ENCODE data around the gene TACR1.
A peak's percentile ranks its signal among the peaks of the same experiment; 100 is the strongest.
"Not testable (repeated sequence)": the region's sequence is repeated elsewhere in the genome, so short reads cannot be mapped to it uniquely, and the experiment has no call there.

Gene TACR1

DNA sequence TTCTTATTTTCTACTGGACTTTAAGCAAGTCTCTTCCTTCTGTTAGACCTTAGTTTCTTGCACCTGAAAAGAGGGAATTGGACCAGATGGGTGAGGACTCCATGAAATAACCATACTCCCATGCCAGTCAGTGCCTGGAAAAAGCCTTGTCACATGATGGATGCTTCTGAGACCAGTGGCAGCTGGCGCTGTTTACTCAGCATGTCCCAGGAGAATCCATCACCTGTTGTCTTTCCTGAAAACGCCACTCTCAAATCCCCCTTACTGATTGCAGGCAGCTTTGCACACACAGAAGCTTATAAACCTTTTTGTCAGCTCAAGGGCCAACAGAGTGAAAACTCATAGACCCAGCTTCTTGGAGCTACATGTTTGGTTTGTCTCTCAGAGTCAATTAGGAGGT lies 123.2 kb downstream of the TACR1 start:
- DNase-seq = no peak

DNA sequence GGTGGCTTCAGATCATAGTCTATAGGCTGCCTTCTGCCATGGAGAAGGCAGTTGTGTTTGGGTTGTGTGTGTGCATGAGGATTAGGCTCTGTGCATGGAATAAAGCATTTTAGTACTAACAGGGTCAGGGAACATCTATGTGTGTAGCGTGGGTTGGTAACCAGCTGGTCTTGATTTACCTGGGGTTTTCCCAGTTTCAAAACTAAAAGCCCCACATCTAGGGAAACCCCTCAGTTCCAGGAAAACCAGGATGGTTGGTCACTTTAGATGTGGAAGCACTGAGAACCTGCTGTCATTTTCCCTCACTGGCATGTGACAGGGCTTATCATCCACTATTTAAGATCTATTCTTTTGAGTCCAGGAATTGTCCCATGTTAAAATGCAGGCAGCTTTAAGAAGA lies 124.6 kb downstream of the TACR1 start:
- no peak for DNase-seq

DNA sequence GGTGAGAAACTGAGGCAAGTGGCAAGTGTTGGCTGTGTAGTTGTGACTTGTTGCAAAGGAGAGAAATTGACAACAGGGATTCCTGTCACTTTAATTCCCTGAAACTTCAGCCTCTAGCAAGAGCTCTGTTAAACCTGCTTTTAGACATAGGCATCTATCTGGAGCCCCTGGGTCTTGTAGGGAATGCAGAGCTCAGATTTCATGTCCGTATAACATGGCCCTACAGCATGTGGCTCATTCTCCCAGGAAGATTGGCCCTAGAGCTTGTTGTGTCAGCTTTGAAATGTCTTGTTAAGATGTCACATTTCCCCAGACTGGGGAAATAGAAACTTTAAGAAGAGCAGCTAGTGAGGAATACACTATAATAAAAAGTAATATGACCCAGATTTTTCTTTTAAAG lies 125.1 kb downstream of the TACR1 start:
- DNase-seq = no peak

DNA sequence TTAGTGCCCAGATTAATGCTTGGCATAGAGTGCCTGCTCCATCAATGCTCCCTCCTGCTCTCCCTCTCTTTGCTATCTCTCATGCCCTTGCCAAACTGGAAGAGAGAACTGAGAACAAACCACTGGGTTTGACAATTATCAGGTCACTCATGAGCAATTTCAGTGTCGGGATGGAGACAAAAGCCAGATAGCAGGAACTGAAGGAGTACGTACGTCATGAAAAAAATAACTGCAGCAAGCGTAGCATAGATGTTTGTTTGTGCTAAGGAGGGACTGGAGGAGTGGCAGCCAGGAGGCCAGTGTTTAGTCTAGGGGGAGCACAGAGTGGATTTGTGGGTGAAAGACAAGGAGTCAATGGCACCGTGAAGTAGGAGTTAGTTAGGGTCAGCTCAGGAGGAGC lies 127.6 kb downstream of the TACR1 start:
- DNase-seq = no peak

DNA sequence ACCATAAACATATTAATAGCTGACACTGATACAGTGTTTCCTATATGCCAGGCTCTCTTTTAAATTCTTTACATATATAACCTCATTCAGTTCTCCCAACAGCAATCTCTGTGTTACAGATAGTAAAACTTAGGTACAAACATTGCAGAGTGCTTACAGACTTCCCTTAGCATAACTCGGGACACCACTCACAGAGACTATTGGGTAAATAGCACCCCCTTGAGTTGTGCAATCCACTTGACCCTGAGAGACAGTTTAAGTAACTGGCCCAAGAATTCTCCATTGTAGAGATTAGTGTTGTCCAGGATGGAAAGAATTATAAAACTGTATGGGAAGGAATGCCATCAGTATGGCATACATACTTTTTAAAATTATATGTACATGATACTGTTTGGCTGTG lies 130.8 kb downstream of the TACR1 start:
- DNase-seq = no peak

DNA sequence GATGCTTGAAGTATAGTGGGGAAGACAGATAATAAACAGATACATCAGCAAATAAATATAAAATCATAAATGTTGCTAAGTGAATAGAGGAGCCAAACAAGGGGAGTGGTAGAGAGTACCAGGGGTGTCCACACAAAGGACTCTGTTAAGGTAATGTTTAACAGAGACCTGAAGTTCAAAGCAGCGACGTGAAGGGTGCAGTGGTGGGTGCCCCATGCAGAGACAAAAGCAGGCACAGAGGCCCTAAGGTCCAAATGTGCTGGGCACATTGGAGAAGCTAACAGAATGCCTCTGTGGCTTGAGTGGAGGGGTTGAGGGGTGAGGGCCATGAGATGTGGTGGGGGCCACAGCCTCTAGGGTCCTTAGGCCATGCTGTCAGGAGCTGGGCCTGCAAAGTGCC lies 131.8 kb downstream of the TACR1 start:
- no peak for DNase-seq

DNA sequence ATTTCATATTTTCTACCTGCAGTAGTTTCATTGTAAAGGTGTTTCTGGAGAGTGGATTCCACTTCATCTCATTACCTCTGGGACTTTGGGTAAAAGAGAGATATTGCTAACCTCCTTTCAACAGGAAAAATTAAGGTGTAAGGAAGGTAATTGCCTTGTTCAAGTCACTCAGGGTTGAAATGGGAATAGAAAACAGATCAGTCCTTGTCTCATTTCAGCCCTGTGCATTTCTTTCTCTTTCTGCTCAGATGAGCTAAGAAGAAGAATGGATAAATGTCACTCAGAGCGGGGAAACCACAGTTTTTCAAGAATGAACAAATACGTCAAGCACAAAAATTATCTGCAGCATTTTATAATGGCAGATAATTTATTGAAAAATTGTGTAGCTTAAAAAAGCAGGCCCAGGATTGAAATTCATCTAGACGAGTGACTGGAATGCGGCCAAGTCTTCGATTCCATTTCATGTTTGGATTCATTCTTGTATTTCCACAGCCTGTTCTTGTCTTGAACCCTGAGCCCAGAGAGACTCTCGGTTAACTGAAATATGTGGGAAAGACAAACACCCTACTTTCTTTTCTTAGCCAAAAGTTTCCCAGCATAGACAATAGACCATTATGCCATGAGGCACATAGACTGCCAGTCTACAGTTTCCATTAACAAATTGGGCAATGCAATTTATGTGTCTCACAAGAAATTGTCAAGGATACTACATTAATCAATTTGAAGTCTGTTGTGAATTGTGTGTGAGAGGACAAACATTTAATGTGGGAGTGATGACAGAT lies 133.0 kb downstream of the TACR1 start:
- no peak for DNase-seq

DNA sequence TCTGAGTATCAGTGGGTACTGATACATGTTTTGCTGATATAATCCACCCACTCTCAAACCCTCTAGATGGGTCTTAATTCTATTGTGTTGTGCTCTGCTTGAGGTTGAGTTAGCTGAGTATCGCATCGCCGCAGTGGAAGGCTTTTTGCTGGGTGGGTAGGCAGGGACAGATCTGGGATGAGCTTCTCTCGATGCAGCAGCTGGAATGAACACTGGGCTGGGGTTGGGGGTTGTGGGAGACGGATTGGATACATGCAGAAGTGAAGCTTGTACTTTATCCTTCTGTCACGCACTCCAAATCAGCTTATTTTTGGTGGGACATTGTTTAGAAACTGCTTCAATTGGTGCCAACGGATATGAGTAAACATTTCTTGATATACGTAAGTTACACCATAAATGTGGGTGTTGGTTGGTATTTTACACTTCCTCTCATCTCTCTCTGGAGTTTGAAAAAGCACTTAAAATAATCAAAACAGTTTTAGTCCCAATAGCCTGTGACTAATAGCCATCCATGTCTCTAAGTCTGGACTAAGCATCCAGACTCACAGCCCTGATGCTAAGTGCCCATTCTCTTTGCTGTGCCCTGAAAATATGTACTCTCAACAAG lies 133.8 kb downstream of the TACR1 start:
- DNase-seq = peak; percentile 17

DNA sequence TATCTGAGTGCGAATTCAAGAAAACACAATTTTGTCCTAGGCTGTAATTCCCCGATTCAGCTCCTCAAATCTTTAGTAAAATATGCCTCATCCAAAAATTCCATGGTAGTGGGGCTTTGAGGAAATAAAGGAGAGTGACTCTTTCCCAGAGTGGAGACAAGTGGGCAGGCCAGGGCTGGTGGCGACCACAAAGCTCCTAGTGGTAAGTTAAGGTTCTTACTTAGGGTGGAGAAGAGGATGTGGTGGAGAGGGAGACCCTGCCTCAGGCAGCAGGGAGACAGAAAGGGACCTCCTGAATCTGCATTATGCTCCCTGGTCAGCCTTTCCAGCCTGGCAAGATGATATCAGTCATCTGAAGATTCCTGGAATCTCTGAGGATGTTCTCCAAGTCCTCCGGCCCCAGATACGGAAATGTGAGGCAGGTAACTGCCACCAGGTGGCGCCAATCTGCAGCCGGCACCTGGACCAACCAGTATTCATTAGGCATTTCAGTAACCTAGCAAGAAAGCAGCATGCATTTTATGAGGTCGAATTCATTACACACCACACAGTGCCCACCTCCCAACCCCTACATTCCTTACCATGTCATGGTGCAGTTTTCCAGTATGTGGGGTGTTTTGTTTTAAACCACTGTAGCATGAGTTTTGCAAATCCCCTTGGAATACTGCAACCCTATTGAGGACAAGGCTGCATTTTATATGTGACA lies 134.5 kb downstream of the TACR1 start:
- peak; percentile 46 for DNase-seq

DNA sequence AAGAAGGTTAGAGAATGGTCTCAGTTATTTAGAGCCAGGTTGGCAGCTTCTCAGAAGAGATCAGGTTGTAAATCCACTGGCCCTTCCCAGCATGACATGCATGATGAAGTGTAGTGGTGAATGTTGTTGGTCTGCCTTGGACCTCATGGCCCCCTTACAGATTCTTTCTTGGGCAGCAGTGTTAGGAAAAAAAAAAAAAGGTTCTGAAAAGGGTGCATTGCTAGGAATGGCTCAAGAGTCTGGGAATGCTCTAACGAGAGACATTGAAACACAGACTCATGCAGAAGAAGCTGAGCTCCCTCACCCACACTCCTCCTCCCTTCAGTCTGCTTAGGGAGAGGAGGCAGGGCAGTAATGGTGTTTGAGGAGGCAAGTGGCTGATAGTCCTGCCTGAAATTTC lies 135.4 kb downstream of the TACR1 start:
- DNase-seq = no peak

DNA sequence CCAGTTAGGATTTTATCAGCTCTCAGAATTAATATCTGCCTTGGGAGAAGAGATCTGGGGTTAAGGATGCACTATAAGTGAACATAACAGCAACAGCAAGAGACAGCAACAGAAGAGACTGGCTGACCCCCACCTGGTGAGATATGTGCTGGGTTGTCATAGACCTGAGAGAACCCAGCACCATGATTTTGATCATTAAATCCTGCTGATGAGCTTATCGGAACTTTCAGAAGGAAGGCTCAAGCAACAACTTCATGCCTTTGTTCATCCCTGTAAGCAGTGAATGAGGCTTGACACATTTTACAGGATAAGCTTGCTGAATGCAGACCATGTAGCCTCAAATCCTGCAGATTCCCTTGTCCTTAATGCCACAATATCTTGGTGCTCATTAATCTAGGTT lies 140.9 kb downstream of the TACR1 start:
- no peak for DNase-seq

DNA sequence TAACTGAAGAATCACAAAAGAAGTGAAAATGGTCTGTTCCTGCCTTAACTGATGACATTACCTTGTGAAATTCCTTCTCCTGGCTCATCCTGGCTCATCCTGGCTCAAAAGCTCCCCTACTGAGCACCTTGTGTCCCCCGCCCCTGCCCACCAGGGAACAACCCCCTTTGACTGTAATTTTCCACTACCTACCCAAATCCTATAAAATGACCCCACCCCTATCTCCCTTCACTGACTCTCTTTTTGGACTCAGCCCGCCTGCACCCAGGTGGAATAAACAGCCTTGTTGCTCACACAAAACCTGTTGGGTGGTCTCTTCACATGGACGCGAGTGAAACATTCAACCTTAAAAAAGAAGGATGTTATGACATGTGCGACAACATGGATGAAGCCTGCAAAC lies 142.2 kb downstream of the TACR1 start:
- not testable (repeated sequence) for DNase-seq

DNA sequence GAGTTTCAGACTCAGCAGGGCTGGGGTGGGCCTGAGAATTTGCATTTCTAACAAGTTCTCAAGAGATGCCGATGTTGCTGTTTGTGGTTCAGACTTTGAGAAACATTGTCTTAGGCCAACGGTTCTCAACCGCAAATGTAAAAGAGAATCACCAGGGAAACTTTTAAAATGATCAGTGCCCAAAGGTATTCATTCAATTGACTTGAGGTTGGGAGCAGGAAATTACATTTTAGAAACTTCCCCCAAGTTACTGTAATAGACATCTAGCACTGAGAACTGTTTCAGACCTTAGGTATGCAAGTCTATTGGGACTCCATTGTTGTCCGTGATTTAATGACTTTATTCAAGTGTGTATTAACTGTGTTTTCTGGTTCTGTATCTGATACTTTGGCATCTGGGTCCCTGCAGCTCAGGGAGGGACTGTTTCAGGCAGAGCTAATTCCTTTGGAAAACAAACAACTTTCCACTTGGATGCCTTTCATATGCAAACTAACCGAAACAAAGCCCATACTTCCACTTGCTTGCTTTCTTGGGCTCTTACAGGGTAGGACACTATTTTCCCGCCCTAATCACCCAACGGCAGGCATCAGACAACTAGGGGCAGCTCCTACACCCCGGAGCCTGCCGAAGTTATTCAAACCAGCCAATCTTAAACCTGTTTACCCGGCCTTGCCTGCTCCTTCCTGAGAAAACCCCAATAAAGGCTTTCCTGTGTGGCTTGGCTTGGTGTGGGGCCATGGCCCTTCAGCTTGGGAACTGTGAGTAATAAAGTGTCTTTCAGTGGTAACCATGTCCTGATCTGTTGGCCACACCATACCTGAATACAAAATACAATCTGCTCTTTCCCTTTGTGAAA lies 143.3 kb downstream of the TACR1 start:
- no peak for DNase-seq

DNA sequence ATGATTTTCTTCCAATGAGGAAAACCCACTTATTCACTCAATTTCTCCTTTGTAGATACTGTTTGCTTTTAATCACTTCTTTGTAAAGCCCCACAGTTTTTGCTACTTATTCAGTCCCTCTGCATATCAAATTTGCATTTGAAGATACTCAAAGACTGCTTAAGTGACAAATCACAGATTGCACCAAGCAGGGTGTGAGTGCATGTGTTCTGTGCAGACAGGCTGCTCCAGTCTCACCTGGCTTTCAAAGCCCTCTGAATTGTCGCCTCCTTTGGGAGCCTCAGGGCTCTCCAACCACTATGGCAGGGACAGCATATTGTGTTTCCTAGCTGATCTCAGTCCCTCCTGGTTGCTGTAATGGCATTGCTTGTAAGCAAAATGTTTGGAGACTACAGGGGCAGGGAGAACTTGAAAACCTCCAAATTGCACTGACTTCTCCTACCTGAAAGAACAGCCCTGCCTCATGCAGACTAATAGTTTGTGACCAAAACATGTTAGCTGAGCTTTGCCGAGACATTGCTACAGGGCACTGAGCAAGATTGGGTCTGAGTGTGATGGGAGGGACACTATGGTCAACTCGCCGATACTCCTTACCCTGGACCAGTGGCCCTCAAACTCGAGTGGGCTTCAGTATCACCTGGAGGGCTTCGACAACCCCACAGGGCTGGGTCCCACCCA lies 144.0 kb downstream of the TACR1 start:
- DNase-seq = no peak

DNA sequence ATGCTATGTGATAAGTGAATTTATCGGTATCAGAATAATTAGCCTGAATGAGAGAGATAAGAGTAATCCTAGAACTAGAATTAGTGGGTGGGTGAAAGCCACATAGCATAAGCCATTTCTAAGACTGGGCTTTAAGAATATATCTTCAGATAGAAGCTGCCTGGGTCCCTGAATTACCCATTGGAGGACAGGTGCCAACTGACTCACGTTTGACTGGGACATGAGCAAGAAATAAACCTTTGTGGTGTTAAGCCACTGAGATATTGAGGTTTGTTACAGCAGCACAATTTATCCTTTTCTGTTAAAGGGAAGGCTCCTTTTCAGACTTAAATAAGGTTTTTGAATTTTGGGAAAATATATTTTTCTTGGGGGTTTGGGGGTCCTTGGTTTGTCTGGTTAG lies 145.0 kb downstream of the TACR1 start:
- no peak for DNase-seq

DNA sequence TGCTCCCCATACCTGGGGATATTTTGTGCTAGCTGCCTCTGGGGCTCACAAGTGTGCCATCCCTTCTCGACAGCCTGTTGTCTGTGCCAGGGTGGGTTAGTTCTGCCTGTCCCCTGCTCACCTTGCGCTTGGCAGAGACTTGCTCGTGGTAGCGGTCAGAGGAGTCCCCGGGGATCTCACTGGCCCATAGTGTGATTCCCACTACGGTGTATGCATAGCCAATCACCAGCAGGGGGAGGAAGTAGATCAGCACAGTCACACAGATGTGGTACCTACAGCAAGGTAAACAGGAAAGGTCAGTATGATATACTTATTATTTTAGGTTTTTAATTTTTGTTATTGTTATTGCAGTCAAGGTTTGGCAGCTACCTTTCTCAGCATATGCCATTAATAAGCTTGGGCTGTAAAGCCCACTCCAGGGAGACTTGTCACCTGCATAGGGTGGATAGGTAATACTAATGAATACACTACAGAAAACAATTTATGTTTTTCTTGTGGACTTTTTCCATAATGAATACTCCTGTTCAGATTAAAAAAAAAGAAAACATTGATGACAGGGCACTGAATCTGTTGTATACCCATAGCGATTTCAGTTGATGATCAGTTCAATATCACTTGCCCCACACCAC lies 145.7 kb downstream of the TACR1 start:
- no peak for DNase-seq

DNA sequence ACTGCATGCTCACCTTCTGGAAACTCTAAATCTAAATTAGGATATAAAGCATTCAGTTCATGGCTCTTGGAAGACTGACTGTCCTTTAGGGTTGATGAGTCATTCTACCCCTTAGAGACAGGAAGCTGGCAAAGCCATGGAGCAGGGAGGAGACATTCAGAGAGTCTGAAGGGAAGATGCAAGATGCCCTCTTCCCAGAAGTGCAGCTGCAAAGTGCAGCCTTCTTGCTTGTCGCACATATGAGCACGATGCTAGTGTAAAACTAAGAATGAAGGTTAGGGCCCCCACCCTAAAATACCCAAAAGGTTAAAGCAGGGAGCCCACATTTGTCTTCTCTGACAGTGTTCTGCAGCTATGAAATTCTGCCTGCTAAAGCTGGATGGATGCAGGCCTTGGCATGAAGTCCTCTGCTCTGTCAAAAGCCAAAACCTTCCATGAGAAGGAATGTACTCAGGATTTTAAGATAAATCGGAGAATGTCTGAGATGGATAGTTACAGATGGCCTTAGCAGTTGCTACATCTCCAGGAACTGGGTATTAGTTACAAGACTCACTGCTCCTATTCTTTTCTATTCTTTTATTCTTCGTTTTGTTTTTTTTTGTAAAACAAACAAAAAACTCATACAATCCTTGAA lies 151.2 kb downstream of the TACR1 start:
- no peak for DNase-seq

DNA sequence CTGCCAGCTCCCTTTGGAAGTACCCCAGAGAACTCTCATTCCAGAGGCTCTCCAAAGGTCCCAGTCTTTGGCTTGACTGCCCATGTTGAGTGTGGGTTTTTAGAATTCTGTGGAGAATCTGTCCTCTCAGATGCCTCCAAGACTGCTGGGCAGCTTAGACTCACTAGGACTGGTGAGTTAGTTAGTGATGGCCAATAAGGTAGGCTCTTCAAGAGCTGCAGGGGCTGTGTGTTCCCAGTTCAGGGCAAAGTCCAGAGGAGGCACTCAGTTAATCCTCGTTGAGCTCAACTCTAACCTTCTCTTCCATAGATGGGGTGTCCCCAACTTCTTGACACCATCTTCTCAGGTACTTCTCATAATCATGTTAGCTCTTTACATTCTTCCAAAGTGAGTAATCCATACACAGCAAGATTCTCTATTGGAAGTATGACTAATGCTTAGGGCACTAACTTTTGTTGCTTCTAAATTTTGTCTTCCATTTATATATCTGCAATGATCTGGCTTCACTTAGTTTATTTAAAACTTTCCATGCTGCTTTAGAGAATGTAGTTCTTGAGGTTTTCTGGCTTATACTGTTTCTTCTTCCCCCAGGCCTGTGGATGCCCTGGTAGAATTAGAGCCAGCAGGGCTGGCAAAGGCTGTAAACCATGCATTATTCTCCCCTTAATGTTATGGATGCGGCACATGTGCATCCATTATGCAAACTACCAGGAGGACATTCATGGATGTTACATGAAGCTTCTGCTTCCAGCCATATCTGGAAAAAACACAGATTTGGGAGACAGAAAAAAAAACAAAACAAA lies 151.9 kb downstream of the TACR1 start:
- DNase-seq = no peak

DNA sequence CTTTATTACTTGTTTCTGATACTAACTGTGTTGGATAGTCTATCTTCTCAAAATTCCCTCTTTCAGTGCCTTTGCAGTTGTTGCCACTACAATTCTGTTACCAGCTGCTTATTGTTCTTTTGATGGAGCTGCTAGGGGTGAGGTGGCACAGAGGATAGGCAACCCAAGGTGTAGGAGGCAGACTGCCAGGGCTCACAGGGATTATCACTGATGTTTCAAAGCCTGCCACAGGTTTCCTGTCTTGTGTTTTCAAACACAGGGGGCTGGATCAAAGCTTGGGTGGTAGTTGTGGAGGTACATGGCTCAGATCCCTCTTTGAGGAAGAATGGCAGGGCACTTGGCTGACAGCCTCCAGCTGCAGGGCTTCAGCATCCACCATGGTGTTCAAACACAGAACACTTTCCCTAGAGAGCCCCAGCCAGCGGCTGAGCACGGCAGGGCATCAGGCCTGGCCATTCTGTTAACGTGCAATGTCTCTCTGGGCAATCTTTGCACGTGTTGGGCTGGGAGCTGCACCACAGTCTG lies 153.7 kb downstream of the TACR1 start:
- no peak for DNase-seq

DNA sequence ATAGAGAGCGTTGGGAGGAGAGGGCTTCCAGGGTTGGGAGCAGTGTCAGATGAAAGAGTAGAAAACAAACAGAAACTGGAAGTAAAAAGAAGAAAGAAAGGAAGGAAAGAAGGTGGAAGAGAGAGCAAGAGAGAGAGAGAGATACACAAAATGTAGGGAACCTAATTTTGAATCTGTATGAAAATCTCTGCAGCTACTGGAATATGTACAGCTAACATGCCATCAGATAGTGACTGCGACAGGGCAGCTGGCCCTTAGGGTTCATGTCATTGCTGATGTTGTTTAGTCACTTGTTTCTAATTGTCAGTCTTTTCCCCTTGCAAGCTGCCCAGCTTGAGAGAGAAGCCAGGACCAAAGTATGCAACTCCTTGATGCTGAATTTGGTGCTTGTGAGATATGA lies 155.0 kb downstream of the TACR1 start:
- no peak for DNase-seq

DNA sequence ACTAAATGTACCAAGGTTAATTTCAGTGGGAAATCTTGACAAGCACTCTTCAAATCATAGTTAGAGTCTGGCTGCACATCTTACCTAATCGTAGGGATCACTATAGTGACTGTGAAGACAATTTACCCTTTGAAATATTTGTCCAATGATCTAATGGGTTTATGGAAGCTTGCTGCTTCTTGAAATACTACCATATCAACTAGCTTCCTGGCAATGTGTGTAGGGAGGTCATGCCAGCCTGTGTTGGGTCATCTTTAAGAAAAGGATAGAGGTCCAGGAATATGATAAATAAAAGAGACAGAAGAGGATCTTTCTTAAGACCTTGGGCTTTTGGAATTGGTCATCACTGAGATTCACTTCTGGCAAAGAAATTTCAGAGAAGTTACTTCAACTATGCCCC lies 156.5 kb downstream of the TACR1 start:
- DNase-seq = no peak
